GM23338 (cell line): ENCODE measurements around the gene WWOX. TPM values are rescaled to one million over a fixed set of nuclear protein-coding genes. Genes with fewer than 3 reads are reported as not detected.

Experiments used
- ATAC-seq: fragments of 200-7000 bp; cut with Tn5 transposase; 3 replicates; pipeline ENCODE4 v1.9.1; 2020
- DNase-seq: peaks from one replicate; pipeline ENCODE4 v3.0.0-alpha.2; 2015; ENCODE audit warnings: low spot score
- H2AFZ ChIP-seq: fragments of 200-600 bp; sonication (generic); 2 replicates; pipeline ENCODE4 v1.8.0; 2016; ENCODE audit warnings: antibody characterized with exemption, mild to moderate bottlenecking, moderate library complexity
- H3F3A ChIP-seq: fragments of 200-600 bp; sonication (generic); replicated peaks from 2 replicates; pipeline ENCODE4 v1.8.0; 2017; ENCODE audit warnings: antibody characterized with exemption, mixed run types, low read depth
- H3K27ac ChIP-seq: fragments of 200-600 bp; sonication (generic); 2 replicates; pipeline ENCODE4 v1.6.1; 2016; ENCODE audit warnings: low read depth
- H3K27me3 ChIP-seq: fragments of 200-600 bp; sonication (generic); 2 replicates; pipeline ENCODE4 v1.8.0; 2016; ENCODE audit warnings: mild to moderate bottlenecking, mixed run types, moderate library complexity; ENCODE audit not compliant: insufficient read depth
- H3K36me3 ChIP-seq: fragments of 200-600 bp; sonication (generic); 2 replicates; pipeline ENCODE4 v1.8.0; 2016; ENCODE audit warnings: mild to moderate bottlenecking; ENCODE audit not compliant: insufficient read depth
- H3K4me1 ChIP-seq: fragments of 200-600 bp; sonication (generic); 2 replicates; pipeline ENCODE4 v1.8.0; 2016; ENCODE audit warnings: mild to moderate bottlenecking, moderate library complexity; ENCODE audit not compliant: insufficient read depth
- H3K4me2 ChIP-seq: fragments of 200-600 bp; sonication (generic); 2 replicates; pipeline ENCODE4 v1.7.1; 2017; ENCODE audit warnings: mixed run types
- H3K4me3 ChIP-seq: fragments of 200-600 bp; sonication (generic); 2 replicates; pipeline ENCODE4 v1.6.1; 2016; ENCODE audit warnings: mixed run types
- H3K79me2 ChIP-seq: fragments of 200-600 bp; sonication (generic); replicated peaks from 2 replicates; pipeline ENCODE4 v1.8.0; 2017; ENCODE audit warnings: mild to moderate bottlenecking; ENCODE audit not compliant: insufficient read depth
- H3K9me2 ChIP-seq: fragments of 200-600 bp; sonication (generic); 2 replicates; pipeline ENCODE4 v1.8.0; 2017; ENCODE audit not compliant: insufficient read depth
- H4K20me1 ChIP-seq: fragments of 200-600 bp; sonication (generic); replicated peaks from 2 replicates; pipeline ENCODE4 v1.8.0; 2017; ENCODE audit warnings: mild to moderate bottlenecking; ENCODE audit not compliant: insufficient read depth
- H3K27ac Mint-ChIP-seq: 2 replicates; pipeline ENCODE4 v1.8.0; 2020; ENCODE audit warnings: inconsistent platforms, mild to moderate bottlenecking, moderate library complexity, mixed read lengths
- H3K27me3 Mint-ChIP-seq: 3 replicates; pipeline ENCODE4 v1.8.0; 2022; ENCODE audit warnings: low read depth, mild to moderate bottlenecking, moderate library complexity, mixed read lengths, inconsistent platforms; ENCODE audit not compliant: insufficient read depth, poor library complexity
- H3K36me3 Mint-ChIP-seq: 3 replicates; pipeline ENCODE4 v1.8.0; 2021; ENCODE audit warnings: low read depth, mild to moderate bottlenecking, inconsistent platforms, moderate library complexity, mixed read lengths
- H3K4me1 Mint-ChIP-seq: 3 replicates; pipeline ENCODE4 v1.8.0; 2020; ENCODE audit warnings: mild to moderate bottlenecking, inconsistent platforms, mixed read lengths
- H3K4me3 Mint-ChIP-seq: 3 replicates; pipeline ENCODE4 v1.8.0; 2021; ENCODE audit warnings: moderate library complexity, mild to moderate bottlenecking, inconsistent platforms, mixed read lengths
- H3K9me3 Mint-ChIP-seq: 3 replicates; pipeline ENCODE4 v1.8.0; 2020; ENCODE audit warnings: moderate library complexity, mild to moderate bottlenecking, inconsistent platforms, mixed read lengths
- CREB1 ChIP-seq: fragments of 250-450 bp; sonication (Bioruptor Pico); IDR thresholded peaks from 2 replicates; pipeline ENCODE4 v1.5.0; 2020; ENCODE audit warnings: low read depth, mild to moderate bottlenecking, moderate library complexity
- EZH2 ChIP-seq: fragments of 200-600 bp; sonication (generic); IDR thresholded peaks from one replicate; pipeline ENCODE4 v1.8.0; 2017; ENCODE audit warnings: antibody characterized with exemption, mild to moderate bottlenecking, low read depth; ENCODE audit not compliant: unreplicated experiment
- EZH2phosphoT487 ChIP-seq: fragments of 200-600 bp; sonication (generic); IDR thresholded peaks from one replicate; pipeline ENCODE4 v1.8.1; 2018; ENCODE audit warnings: antibody characterized with exemption; ENCODE audit not compliant: unreplicated experiment
- JUNB ChIP-seq: IDR thresholded peaks from one replicate; pipeline ENCODE4 v1.6.1; 2016; ENCODE audit warnings: antibody characterized with exemption; ENCODE audit not compliant: unreplicated experiment
- NANOG ChIP-seq: IDR thresholded peaks from 2 replicates; pipeline ENCODE4 v1.6.1; 2016; ENCODE audit warnings: antibody characterized with exemption, borderline replicate concordance
- POLR2AphosphoS5 ChIP-seq: IDR thresholded peaks from 2 replicates; pipeline ENCODE4 v1.6.1; 2016; ENCODE audit warnings: antibody characterized with exemption, low read depth
- REST ChIP-seq: IDR thresholded peaks from one replicate; pipeline ENCODE4 v1.6.1; 2018; ENCODE audit warnings: antibody characterized with exemption; ENCODE audit not compliant: unreplicated experiment
- STAT1 ChIP-seq: IDR thresholded peaks from one replicate; pipeline ENCODE4 v1.6.1; 2016; ENCODE audit warnings: antibody characterized with exemption; ENCODE audit not compliant: unreplicated experiment
- ZNF114 ChIP-seq: fragments of 250-450 bp; sonication (Bioruptor Pico); IDR thresholded peaks from 2 replicates; pipeline ENCODE4 v1.5.0; 2020; ENCODE audit warnings: mild to moderate bottlenecking, moderate library complexity
- ZNF331 ChIP-seq: fragments of 250-450 bp; sonication (Bioruptor Pico); IDR thresholded peaks from 2 replicates; pipeline ENCODE4 v1.5.0; 2020; ENCODE audit warnings: low read depth, mild to moderate bottlenecking, moderate library complexity
- polyA plus RNA-seq: library from polyadenylated mRNA; unstranded; fragments of >200 nt; fragmentation: Nextera tagmentation; extraction: Ambion mirVana; gene quantifications from 2 replicates; pipeline ENCODE4 v1.2.1, GENCODE V29; 2016
- total RNA-seq: library from RNA; depleted of rRNA; stranded (reverse); fragments of >200 nt; shearing (Covaris generic); gene quantifications from 2 replicates; pipeline ENCODE4 v1.2.3, GENCODE V29; 2014
- TF ChIP-seq, protein P1 (sequence below): IDR thresholded peaks from 2 replicates; pipeline ENCODE4 v1.6.1; 2016; ENCODE audit warnings: antibody characterized with exemption
- TF ChIP-seq, protein P2 (sequence below): fragments of 250-450 bp; sonication (Bioruptor Pico); IDR thresholded peaks from 2 replicates; pipeline ENCODE4 v1.5.0; 2020; ENCODE audit warnings: mild to moderate bottlenecking, moderate library complexity
- TF ChIP-seq, protein P3 (sequence below), 2 experiments: fragments of 200-600 bp in 1 of 2; sonication (generic) in 1 of 2; conservative IDR thresholded peaks; 2 replicates each; pipeline versions ENCODE4 v1.5.1 to v1.6.1; 2016 to 2017; ENCODE audit warnings: antibody characterized with exemption in 2 of 2, low read depth in 2 of 2, mild to moderate bottlenecking in 2 of 2, moderate library complexity in 1 of 2

Gene WWOX
- total and polyA plus RNA-seq, 2 experiments from 2014 or later: 10.0 to 19.3 TPM

- ATAC-seq (no peak), DNase-seq (no peak)
- H3K9me2 ChIP-seq: peaks cover 11% of the 10 kb centered on the region; the same call in 1 of the 2 replicates
- Mint-ChIP-seq H3K4me3 (no peak overlapping the region), H3K9me3 (no peaks in the 10 kb centered on the region), H3K4me1 (peaks cover 4% of the 10 kb centered on the region; the same call in 2 of the 3 replicates), H3K36me3 (no peaks in the 10 kb centered on the region), H3K27ac (no peak overlapping the region), H3K27me3 (peaks cover 3% of the 10 kb centered on the region)
- H3F3A ChIP-seq: no peaks in the 10 kb centered on the region
- H2AFZ ChIP-seq: no peak overlapping the region
- no peaks in the 10 kb centered on the region for H3K79me2 ChIP-seq
- H3K27ac ChIP-seq: no peak overlapping the region
- H3K4me3 ChIP-seq: no peak overlapping the region
- no peaks in the 10 kb centered on the region for H3K27me3 ChIP-seq
- no peak for TF ChIP-seq JUNB
- TF ChIP-seq, protein P1, sequence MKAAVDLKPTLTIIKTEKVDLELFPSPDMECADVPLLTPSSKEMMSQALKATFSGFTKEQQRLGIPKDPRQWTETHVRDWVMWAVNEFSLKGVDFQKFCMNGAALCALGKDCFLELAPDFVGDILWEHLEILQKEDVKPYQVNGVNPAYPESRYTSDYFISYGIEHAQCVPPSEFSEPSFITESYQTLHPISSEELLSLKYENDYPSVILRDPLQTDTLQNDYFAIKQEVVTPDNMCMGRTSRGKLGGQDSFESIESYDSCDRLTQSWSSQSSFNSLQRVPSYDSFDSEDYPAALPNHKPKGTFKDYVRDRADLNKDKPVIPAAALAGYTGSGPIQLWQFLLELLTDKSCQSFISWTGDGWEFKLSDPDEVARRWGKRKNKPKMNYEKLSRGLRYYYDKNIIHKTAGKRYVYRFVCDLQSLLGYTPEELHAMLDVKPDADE: no peak
- TF ChIP-seq ZNF331 (CRISPR knock-in tag): no peak
- no peak for TF ChIP-seq EZH2
- no peak for TF ChIP-seq EZH2phosphoT487
- TF ChIP-seq REST: no peak
- TF ChIP-seq POLR2AphosphoS5: no peak
- TF ChIP-seq, protein P2, sequence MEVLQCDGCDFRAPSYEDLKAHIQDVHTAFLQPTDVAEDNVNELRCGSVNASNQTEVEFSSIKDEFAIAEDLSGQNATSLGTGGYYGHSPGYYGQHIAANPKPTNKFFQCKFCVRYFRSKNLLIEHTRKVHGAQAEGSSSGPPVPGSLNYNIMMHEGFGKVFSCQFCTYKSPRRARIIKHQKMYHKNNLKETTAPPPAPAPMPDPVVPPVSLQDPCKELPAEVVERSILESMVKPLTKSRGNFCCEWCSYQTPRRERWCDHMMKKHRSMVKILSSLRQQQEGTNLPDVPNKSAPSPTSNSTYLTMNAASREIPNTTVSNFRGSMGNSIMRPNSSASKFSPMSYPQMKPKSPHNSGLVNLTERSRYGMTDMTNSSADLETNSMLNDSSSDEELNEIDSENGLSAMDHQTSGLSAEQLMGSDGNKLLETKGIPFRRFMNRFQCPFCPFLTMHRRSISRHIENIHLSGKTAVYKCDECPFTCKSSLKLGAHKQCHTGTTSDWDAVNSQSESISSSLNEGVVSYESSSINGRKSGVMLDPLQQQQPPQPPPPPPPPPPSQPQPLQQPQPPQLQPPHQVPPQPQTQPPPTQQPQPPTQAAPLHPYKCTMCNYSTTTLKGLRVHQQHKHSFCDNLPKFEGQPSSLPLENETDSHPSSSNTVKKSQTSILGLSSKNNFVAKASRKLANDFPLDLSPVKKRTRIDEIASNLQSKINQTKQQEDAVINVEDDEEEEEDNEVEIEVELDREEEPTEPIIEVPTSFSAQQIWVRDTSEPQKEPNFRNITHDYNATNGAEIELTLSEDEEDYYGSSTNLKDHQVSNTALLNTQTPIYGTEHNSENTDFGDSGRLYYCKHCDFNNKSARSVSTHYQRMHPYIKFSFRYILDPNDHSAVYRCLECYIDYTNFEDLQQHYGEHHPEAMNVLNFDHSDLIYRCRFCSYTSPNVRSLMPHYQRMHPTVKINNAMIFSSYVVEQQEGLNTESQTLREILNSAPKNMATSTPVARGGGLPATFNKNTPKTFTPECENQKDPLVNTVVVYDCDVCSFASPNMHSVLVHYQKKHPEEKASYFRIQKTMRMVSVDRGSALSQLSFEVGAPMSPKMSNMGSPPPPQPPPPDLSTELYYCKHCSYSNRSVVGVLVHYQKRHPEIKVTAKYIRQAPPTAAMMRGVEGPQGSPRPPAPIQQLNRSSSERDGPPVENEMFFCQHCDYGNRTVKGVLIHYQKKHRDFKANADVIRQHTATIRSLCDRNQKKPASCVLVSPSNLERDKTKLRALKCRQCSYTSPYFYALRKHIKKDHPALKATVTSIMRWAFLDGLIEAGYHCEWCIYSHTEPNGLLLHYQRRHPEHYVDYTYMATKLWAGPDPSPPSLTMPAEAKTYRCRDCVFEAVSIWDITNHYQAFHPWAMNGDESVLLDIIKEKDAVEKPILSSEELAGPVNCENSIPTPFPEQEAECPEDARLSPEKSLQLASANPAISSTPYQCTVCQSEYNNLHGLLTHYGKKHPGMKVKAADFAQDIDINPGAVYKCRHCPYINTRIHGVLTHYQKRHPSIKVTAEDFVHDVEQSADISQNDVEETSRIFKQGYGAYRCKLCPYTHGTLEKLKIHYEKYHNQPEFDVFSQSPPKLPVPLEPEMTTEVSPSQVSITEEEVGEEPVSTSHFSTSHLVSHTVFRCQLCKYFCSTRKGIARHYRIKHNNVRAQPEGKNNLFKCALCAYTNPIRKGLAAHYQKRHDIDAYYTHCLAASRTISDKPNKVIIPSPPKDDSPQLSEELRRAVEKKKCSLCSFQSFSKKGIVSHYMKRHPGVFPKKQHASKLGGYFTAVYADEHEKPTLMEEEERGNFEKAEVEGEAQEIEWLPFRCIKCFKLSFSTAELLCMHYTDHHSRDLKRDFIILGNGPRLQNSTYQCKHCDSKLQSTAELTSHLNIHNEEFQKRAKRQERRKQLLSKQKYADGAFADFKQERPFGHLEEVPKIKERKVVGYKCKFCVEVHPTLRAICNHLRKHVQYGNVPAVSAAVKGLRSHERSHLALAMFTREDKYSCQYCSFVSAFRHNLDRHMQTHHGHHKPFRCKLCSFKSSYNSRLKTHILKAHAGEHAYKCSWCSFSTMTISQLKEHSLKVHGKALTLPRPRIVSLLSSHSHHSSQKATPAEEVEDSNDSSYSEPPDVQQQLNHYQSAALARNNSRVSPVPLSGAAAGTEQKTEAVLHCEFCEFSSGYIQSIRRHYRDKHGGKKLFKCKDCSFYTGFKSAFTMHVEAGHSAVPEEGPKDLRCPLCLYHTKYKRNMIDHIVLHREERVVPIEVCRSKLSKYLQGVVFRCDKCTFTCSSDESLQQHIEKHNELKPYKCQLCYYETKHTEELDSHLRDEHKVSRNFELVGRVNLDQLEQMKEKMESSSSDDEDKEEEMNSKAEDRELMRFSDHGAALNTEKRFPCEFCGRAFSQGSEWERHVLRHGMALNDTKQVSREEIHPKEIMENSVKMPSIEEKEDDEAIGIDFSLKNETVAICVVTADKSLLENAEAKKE (CRISPR knock-in tag): no peak
- TF ChIP-seq, protein P3, sequence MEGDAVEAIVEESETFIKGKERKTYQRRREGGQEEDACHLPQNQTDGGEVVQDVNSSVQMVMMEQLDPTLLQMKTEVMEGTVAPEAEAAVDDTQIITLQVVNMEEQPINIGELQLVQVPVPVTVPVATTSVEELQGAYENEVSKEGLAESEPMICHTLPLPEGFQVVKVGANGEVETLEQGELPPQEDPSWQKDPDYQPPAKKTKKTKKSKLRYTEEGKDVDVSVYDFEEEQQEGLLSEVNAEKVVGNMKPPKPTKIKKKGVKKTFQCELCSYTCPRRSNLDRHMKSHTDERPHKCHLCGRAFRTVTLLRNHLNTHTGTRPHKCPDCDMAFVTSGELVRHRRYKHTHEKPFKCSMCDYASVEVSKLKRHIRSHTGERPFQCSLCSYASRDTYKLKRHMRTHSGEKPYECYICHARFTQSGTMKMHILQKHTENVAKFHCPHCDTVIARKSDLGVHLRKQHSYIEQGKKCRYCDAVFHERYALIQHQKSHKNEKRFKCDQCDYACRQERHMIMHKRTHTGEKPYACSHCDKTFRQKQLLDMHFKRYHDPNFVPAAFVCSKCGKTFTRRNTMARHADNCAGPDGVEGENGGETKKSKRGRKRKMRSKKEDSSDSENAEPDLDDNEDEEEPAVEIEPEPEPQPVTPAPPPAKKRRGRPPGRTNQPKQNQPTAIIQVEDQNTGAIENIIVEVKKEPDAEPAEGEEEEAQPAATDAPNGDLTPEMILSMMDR (conservative IDR thresholded peaks at IDR 0.05; ENCODE audit: low read depth in 2 of 2): no peak
- TF ChIP-seq CREB1 (CRISPR knock-in tag): no peak
- TF ChIP-seq ZNF114 (CRISPR knock-in tag): no peak
- TF ChIP-seq NANOG: no peak
- no peak for TF ChIP-seq STAT1
- no peaks in the 10 kb centered on the region for H4K20me1 ChIP-seq
- H3K4me2 ChIP-seq: no peak overlapping the region
- H3K36me3 ChIP-seq: no peaks in the 10 kb centered on the region
- H3K4me1 ChIP-seq: no peaks in the 10 kb centered on the region
Observed at GRCh38 chr16:78785218-78785617, 685.8 kb downstream of the WWOX start.
